Dedifferentiated amniotic fluid mesenchymal stem cell (primary cell): ENCODE data around the gene TMEM238L.

Experiments used
- DNase-seq: peaks from one replicate; pipeline ENCODE4 v3.0.0-alpha.2; 2016; ENCODE audit errors: extremely low spot score

The TMEM238L gene

DNA sequence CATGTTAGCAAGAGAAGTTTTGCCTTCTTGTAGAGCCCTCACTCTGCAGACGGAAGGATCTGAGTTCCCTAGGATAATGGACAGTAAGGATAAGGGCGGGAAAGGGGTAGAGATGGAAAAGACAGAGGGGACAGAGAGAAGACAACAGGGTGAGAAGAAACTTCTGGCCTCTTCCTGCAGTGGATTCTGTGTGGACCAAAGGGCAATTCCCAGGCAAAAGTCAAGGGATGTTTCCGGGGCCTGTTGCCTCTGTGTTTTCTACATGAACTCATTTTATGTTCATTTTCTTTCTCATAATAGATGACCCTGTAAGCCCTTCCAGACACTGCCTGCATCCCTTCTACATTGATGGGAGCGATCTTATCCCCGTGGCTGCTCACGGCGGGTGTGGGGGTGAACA lies 647 bp upstream of the TMEM238L start:
- DNase-seq = no peak

- no peak for DNase-seq
These were observed 549 bp downstream of the TMEM238L start for GRCh38 chr17:10803350-10803749.

- no peak for DNase-seq
These were observed 1.2 kb downstream of the TMEM238L start for GRCh38 chr17:10802496-10803284.

DNA sequence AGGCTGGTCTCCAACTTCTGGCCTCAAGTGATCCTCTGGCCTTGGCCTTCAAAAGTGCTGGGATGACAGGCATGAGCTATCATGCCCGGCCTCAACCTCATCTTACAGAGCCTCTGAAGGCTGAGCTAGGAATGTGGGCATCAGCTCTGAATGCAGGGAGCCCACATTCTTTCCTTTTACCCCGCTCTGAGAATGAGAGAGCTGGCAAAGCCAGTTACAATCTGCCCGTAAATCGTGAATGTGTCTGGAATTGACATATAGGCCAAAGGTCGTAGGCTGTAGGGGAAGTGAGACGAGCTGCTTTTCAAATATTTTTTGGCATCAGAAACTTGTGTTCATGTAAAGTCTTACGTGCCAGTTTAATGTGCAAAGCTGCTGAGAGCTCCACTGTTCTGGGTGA lies 4.5 kb downstream of the TMEM238L start:
- DNase-seq = no peak

DNA sequence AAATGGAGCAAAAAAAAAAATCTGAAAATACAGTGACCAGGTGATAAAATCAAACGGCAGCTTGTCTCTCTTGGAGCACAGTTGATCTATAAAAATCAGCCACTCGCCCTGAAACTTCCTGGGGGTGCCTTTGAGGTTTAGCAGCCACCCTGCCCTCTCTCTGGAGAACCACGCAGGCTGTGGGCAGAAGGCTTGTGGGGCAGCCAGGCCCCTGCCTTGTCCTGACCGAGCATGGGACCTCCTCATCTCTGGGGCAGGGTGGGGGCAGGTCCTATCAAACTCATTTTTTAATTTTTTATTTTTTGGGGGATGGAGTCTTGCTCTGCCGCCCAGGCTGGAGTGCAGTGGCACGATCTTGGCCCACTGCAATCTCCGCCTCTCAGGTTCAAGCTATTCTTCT lies 5.0 kb downstream of the TMEM238L start:
- DNase-seq = no peak

GRCh38 chr17:10798332-10798749 lies 5.6 kb downstream of the TMEM238L start:
- no peak for DNase-seq

GRCh38 chr17:10797476-10798328 lies 6.2 kb downstream of the TMEM238L start:
- DNase-seq = no peak

GRCh38 chr17:10793816-10794215 lies 10.1 kb downstream of the TMEM238L start:
- no peak for DNase-seq

DNA sequence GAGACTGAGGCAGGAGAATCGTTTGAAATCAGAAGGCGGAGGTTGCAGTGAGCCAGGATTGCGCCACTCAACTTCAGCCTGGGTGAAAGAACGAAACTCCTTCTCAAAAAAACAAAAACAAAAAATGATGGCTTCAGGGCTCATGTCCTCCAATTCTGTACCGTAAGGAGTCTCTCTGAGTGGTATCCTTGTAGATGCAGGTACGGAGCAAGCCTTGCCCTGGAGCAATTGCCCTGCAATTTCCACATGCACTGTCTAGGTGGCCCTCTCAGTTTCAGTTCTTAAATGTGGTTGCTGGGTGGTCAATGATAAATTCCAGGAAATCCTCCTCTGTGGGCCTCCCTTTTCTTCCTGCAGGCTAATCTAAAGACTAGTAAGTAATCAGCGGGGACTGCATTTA lies 10.6 kb downstream of the TMEM238L start:
- no peak for DNase-seq

DNA sequence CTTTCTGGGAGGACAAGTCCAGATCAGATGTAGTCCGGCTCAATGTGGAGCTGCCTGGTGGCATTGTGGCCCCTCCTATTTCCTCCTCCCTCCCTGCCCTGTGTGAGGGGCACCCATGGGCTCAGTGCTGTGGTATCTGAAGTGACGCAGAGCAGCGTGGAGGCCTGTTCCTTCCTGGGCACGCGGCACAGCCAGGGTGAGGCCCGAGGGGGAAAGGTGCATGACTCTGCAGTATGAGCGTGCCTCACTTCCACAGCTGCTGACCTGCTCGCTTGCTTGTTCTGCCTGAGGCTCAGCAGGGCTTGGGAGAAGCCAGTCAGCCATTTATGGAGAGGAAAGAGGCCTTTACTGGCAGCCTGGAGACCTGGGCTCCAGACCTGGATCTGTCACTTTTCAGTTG lies 11.7 kb downstream of the TMEM238L start:
- DNase-seq = no peak

GRCh38 chr17:10790491-10791401 lies 13.2 kb downstream of the TMEM238L start:
- no peak for DNase-seq

- DNase-seq = no peak
These were observed 14.1 kb downstream of the TMEM238L start for GRCh38 chr17:10789694-10790271.

- no peak for DNase-seq
These were observed 16.4 kb downstream of the TMEM238L start for GRCh38 chr17:10787306-10788045.

GRCh38 chr17:10785295-10785694 lies 18.6 kb downstream of the TMEM238L start:
- no peak for DNase-seq

- no peak for DNase-seq
These were observed 24.3 kb downstream of the TMEM238L start for GRCh38 chr17:10779609-10780008.

- no peak for DNase-seq
These were observed 26.0 kb downstream of the TMEM238L start for GRCh38 chr17:10777890-10778289.

DNA sequence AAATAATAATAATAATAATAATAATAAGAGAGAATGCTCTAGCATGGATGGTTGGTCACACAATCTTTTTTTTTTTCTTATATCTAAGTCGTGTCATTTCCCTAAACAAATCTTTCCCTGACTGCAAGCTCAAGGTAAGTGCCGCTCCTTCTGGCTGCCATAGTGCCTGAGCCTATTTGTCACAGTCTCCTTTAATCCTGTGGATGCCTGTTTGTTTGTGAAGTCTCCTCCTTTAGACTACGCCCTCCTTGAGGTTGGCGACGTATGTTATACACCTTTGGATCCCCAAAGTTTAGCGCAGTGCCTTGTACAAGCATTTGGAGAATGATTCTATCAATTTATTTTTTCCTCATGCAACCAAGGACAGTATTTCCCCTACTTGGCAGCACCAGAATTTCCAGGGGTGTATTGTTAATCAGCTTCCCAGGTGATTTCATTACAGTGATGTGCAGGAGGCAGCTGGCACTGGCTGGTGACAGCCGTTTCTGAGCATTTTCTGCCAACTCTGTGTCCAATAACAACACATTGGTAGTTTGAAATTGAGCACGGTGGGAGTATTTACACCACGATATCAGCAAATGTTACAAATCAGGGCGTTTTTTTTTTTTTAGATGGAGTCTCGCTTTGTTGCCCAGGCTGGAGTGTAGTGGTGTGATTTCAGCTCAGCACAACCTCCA lies 26.6 kb downstream of the TMEM238L start:
- DNase-seq = no peak

- no peak for DNase-seq
These were observed 27.5 kb downstream of the TMEM238L start for GRCh38 chr17:10776381-10776780.

DNA sequence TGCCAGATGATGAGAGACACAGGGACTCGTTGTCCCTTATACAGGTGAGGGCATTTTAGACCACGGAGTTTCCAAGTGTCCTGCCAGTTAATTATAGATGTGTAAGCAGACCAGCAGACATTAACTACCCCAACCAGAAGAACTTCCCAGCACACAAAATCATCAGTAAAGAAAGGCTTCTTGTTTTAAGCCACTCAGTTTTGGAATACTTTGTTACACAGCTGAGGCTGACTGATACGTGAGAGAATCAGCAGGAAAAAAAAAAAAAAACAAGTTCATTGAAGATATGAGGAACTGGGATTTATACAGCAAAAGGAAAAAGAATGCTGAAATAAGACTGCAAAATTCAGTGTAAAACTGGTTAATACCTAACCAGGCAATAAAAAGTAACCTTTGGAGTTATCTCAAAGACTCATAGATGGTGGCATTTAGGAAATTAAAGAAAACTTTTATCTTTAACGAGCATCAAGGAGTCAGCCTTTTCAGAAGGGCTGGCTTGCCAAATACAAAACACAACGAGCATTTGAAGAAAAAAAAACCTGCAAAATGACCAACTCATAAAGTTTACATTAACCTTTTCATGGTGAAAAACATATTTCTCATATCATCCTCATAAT lies 28.1 kb downstream of the TMEM238L start:
- DNase-seq = no peak

GRCh38 chr17:10775058-10775457 lies 28.8 kb downstream of the TMEM238L start:
- no peak for DNase-seq
